Left hindlimb (tissue), 1 donor: ENCODE measurements around the gene TMEM95.
A peak's percentile ranks its signal among the peaks of the same experiment; 100 is the strongest.

Experiments
- DNase-seq: peaks from one replicate; pipeline ENCODE4 v3.0.0-alpha.2; 2018

Gene TMEM95

DNA sequence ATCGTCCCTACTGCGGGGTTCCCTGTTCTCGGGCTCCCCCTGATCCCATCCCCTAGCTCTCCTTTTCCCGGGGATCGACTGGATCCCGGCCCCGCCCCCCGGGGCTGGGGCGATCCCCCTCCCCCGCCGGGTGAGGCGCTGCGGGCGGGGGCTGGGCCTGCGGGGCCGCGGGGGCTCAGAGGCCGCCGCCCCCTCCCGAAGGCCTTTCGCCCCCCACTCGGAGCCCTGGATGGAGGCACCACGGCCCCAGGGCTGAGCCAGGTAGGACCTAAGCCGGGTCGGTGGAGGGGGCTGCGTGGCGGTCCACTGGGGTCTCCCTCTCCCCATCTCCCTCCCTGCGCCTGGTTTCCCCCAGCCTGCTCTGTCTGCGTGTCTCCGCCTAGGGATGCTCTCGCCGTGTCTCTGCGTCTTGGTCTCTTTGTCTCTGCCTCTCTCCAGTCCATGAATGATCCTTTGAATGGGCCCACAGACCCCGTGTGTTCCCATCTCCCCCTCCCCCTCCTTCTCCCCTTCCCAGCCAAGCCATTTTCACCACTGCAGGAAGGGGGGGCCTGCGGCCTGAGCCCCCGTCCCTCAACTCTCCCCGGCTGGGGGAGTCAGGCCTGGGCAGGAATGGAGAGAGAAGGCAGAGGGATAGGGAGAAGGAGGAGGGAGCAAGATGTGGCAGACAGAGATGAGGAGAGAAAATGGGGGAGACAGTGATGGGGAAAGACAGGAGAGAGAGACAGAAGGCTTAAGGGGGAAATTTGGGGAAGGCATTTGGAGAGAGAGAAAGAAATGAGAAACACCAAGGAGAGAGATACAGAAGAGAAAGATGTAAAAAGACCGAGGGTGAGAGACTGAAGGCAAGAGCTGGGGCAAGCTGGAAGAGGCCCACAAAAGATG lies 50.6 kb downstream of the TMEM95 start:
- DNase-seq = peak; percentile 54

DNA sequence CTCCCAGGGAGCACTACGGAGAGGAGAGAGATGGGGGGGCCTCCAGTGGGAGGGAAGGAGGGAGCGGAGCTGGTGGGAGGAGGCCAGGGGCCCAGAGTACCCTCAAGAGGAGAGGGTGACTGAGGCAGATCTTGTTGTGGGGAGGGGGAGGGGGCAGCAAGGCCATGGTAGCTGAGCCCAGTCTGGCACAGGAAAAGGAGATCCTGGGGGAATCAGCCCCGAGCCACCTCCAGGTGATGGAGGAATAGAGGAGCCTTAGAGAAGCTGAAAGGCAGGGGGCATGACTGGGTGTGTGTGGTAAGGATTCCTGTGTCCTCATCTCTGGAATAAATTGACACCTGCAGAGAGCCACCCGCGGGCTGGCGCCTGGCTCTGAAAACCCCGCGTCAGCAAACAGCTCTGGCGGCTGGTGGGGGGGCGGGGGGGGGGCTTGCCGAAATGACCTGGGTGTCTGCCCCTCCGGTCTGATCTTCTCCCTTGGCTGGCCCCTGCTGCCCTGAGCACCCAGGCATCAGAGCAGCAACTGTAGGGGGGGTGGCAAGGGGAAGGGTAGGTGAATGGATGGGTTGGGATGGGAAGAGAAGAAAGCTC lies 51.4 kb downstream of the TMEM95 start:
- no peak for DNase-seq
